Progenitor cell of endocrine pancreas (in vitro differentiated cells): ENCODE results near the gene NF2. TPM values are rescaled to one million over a fixed set of nuclear protein-coding genes. Genes with fewer than 3 reads are reported as not detected.

Experiments used
- DNase-seq: peaks from one replicate; pipeline ENCODE4 v3.0.0; 2021; ENCODE audit warnings: low spot score; ENCODE audit not compliant: unreplicated experiment
- H3K27ac Mint-ChIP-seq: 2 replicates; pipeline ENCODE4 v1.8.0; 2021; ENCODE audit warnings: mild to moderate bottlenecking, moderate library complexity, mixed read lengths
- H3K27me3 Mint-ChIP-seq: 2 replicates; pipeline ENCODE4 v1.8.0; 2021; ENCODE audit warnings: mixed read lengths
- H3K36me3 Mint-ChIP-seq: 2 replicates; pipeline ENCODE4 v1.8.0; 2022; ENCODE audit warnings: mixed read lengths; ENCODE audit not compliant: insufficient read depth
- H3K4me1 Mint-ChIP-seq: 2 replicates; pipeline ENCODE4 v1.8.0; 2021; ENCODE audit warnings: low read depth, mixed read lengths
- H3K4me3 Mint-ChIP-seq: 2 replicates; pipeline ENCODE4 v1.8.0; 2021; ENCODE audit warnings: low read depth, mild to moderate bottlenecking, moderate library complexity, mixed read lengths
- H3K9me3 Mint-ChIP-seq: 2 replicates; pipeline ENCODE4 v1.8.0; 2021; ENCODE audit warnings: low read depth, mixed read lengths
- total RNA-seq: library from RNA; stranded (reverse); gene quantifications from 2 replicates; pipeline ENCODE4 v1.2.1, GENCODE V29; 2021
- TF ChIP-seq, protein P1 (sequence below): fragments of 200-600 bp; sonication (generic); IDR thresholded peaks from one replicate; pipeline ENCODE4 v1.5.0; 2021; ENCODE audit warnings: antibody characterized with exemption, mild to moderate bottlenecking; ENCODE audit not compliant: unreplicated experiment

Gene NF2
- total RNA-seq, 1 donor from 2014 or later = 37.1 TPM

DNA sequence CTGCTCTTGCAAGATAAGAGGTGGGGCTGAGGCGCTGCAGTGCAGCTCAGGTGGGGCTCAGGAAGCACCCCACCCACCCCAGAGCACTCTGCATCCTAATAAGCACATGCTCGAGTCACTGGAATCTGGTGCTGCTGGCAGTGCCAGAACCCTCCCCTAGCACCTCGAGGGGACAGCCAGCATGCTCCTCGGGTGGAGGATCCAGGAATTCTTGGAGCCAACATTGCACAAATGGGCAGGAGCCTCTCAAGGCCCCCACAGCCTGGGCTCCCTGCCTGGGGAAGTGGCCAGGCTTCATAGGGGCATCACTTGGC is 88.9 kb downstream of the NF2 start:
- Mint-ChIP-seq H3K27ac (no peak overlapping the region), H3K4me3 (no peak overlapping the region), H3K36me3 (peaks cover 3% of the 10 kb centered on the region), H3K9me3 (no peaks in the 10 kb centered on the region), H3K4me1 (no peaks in the 10 kb centered on the region), H3K27me3 (no peaks in the 10 kb centered on the region)
- TF ChIP-seq, protein P1, sequence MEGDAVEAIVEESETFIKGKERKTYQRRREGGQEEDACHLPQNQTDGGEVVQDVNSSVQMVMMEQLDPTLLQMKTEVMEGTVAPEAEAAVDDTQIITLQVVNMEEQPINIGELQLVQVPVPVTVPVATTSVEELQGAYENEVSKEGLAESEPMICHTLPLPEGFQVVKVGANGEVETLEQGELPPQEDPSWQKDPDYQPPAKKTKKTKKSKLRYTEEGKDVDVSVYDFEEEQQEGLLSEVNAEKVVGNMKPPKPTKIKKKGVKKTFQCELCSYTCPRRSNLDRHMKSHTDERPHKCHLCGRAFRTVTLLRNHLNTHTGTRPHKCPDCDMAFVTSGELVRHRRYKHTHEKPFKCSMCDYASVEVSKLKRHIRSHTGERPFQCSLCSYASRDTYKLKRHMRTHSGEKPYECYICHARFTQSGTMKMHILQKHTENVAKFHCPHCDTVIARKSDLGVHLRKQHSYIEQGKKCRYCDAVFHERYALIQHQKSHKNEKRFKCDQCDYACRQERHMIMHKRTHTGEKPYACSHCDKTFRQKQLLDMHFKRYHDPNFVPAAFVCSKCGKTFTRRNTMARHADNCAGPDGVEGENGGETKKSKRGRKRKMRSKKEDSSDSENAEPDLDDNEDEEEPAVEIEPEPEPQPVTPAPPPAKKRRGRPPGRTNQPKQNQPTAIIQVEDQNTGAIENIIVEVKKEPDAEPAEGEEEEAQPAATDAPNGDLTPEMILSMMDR = no peak
- no peak for DNase-seq

DNA sequence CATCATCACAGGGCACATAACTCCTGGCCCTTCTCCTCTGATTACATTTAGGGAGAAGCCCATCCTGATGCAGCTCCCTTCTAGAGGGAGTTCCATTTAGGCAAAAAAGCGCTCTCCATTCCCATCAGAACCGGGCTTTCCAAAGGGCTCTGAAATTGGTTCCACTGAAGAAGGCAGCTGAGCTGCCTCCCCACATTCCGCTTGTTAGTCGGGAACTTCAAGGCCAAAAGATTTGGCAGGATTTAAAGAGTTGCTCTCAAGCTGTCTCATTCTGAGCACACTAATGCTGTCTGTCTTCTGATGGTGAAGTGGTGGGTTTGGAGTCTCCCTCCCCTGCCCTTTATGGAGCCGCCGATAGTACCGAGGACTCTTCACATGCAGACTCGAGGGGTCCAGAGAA is 89.7 kb downstream of the NF2 start:
- no peaks in the 10 kb centered on the region for H3K4me1 Mint-ChIP-seq
- DNase-seq = no peak
- H3K4me3 Mint-ChIP-seq = no peak overlapping the region
- no peaks in the 10 kb centered on the region for H3K27me3 Mint-ChIP-seq
- H3K9me3 Mint-ChIP-seq = no peaks in the 10 kb centered on the region
- no peak overlapping the region for H3K27ac Mint-ChIP-seq
- TF ChIP-seq, protein P1 = no peak
- peaks cover 3% of the 10 kb centered on the region for H3K36me3 Mint-ChIP-seq

DNA sequence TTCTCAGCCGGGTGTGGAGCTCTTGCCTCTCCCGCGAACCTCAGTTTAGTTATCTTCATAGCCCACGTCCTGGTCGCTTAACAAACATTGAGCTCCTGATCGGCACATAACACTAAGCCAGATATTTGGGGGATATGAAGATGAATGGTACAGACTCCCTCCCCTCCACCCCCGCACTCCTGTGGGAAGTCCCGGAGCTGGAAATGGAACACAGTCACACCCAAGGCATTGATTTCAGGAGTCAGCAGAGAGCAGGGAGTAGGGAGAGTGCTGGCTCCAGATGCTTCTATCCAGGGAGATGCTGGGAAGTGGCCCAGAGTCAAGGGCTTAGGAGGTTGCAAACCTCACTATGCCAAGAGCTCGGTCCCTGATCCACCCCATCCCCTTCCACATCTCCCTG is 90.2 kb downstream of the NF2 start:
- no peaks in the 10 kb centered on the region for H3K27me3 Mint-ChIP-seq
- no peaks in the 10 kb centered on the region for H3K9me3 Mint-ChIP-seq
- DNase-seq = no peak
- H3K4me1 Mint-ChIP-seq = no peaks in the 10 kb centered on the region
- no peak overlapping the region for H3K4me3 Mint-ChIP-seq
- no peak overlapping the region for H3K27ac Mint-ChIP-seq
- TF ChIP-seq, protein P1 = no peak
- peaks cover 3% of the 10 kb centered on the region for H3K36me3 Mint-ChIP-seq

DNA sequence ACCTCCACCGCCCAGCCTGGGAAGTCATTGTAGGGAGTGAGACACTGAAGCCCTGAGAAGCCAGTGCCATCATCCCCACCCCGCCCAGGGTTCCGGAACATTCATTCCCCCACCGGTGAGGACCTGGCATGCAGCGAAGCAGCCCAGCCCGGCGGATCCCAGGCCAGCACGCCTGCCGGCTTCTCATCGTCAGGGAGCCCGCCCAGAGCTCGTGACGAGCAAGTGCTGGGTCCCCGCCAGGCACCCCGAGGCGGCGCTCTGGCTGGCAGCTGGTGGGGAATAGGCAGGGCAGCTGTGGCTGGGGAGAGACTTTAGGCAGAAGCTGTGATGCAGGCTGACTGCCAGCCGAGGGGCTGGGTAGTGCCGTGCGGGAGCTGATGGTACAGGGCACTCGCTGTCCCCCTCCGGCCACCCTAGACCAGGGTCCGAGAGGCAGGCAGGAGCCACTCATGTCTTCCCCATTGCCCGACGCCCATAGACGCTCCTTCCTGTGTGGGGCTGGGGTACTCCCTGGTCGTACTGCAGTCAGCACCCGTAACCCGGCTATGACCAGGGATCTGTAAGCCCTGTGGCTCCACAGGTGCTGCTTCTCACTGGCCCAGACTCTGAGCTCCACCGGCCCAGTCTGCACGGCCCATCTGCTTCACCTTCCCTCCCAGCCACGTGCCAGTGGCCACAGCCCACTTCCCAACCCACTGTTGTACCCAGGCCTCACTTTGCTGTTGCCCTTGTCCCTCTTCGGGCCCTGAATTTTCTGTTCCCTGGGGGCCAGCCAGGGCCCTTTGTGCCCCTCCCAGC is 91.9 kb downstream of the NF2 start:
- no peak for DNase-seq
- H3K27me3 Mint-ChIP-seq = no peaks in the 10 kb centered on the region
- H3K4me3 Mint-ChIP-seq = no peak overlapping the region
- peaks cover under 1% of the 10 kb centered on the region for H3K4me1 Mint-ChIP-seq
- TF ChIP-seq, protein P1 = no peak
- H3K27ac Mint-ChIP-seq = no peak overlapping the region
- peaks cover 3% of the 10 kb centered on the region for H3K36me3 Mint-ChIP-seq
- no peaks in the 10 kb centered on the region for H3K9me3 Mint-ChIP-seq

DNA sequence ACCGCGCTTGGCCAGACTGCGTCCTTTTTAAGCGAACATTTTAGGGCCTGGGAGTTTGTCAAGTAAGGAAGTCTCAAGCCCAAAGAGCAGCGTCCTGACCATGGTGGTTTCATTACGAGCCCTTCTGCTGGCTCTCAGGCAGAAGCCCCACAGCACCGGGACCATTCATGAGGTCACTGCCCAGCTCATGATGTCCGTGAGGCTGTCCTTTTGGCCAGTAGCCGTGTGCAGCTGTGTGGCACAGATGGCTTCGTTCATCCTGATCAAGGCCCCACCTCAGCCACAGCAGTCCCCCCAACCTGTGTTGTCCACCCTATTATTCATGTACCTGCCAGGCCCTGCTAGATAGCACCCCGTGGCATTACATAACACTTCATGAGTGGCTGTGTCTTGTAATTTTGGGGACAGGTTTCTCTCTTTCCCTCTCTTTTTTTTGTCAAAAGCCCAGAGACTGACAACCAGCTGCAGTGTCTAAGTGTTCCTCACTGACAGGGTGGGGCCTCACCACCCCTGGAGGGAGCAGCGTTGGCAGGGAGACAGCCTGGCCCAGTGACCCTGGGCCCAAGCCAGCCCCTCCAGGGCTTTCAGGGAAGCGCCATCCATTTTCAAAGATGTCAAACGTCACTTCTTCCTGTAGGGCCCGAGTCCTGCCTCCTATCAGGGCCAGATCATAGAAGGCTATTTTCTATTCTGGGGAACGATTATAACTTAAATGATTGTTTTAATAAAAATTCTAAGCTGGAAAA is 94.6 kb downstream of the NF2 start:
- DNase-seq = no peak
- no peaks in the 10 kb centered on the region for H3K9me3 Mint-ChIP-seq
- TF ChIP-seq, protein P1 = no peak
- no peak overlapping the region for H3K4me3 Mint-ChIP-seq
- peaks cover 4% of the 10 kb centered on the region for H3K27me3 Mint-ChIP-seq
- H3K36me3 Mint-ChIP-seq = peaks cover 1% of the 10 kb centered on the region
- H3K4me1 Mint-ChIP-seq = peaks cover 13% of the 10 kb centered on the region
- peak overlapping the region; percentile 74 for H3K27ac Mint-ChIP-seq
